HepG2 (cell line): ENCODE results near the gene PPP1R16B. TPM values are rescaled to one million over a fixed set of nuclear protein-coding genes. Genes with fewer than 3 reads are reported as not detected.

Experiments
- FIP1L1 ChIP-seq: fragments of 200-400 bp; formaldehyde crosslinking; IDR thresholded peaks from 2 replicates; pipeline ENCODE4 v1.6.1; 2018; ENCODE audit warnings: low read depth, mild to moderate bottlenecking, low read length, moderate library complexity, borderline replicate concordance; ENCODE audit not compliant: insufficient read depth
- MYPOP ChIP-seq: sonication (generic); formaldehyde crosslinking; IDR thresholded peaks from 2 replicates; pipeline ENCODE4 v1.8.1; 2023; ENCODE audit warnings: mild to moderate bottlenecking, moderate library complexity, missing genetic modification reagents
- SALL1 ChIP-seq: sonication (generic); formaldehyde crosslinking; IDR thresholded peaks from 2 replicates; pipeline ENCODE4 v1.8.0; 2022; ENCODE audit warnings: mild to moderate bottlenecking, missing genetic modification reagents
- THAP11 ChIP-seq: IDR thresholded peaks from 2 replicates; pipeline ENCODE4 v1.6.1; 2016; ENCODE audit warnings: missing biosample characterization, missing genetic modification reagents
- U2AF1 ChIP-seq: fragments of 200-400 bp; formaldehyde crosslinking; optimal IDR thresholded peaks from 2 replicates; pipeline ENCODE3; 2017; ENCODE audit warnings: mild to moderate bottlenecking, low read depth, low read length
- ZFP91 ChIP-seq: sonication (generic); formaldehyde crosslinking; IDR thresholded peaks from 2 replicates; pipeline ENCODE4 v1.9.0; 2022; ENCODE audit warnings: missing genetic modification reagents, mild to moderate bottlenecking, borderline replicate concordance
- ZNF160 ChIP-seq: sonication (generic); formaldehyde crosslinking; IDR thresholded peaks from 2 replicates; pipeline ENCODE4 v1.8.0; 2022; ENCODE audit warnings: mild to moderate bottlenecking, inconsistent platforms, missing genetic modification reagents
- ZNF30 ChIP-seq: sonication (generic); formaldehyde crosslinking; IDR thresholded peaks from 2 replicates; pipeline ENCODE4 v1.5.0; 2020; ENCODE audit warnings: mild to moderate bottlenecking, missing genetic modification reagents
- ZNF44 ChIP-seq: sonication (generic); formaldehyde crosslinking; IDR thresholded peaks from 2 replicates; pipeline ENCODE4 v1.5.1; 2020; ENCODE audit warnings: mild to moderate bottlenecking, missing genetic modification reagents
- ZSCAN9 ChIP-seq: IDR thresholded peaks from 2 replicates; pipeline ENCODE4 v1.6.1; 2016; ENCODE audit warnings: borderline replicate concordance
- polyA plus RNA-seq, 8 experiments: library from polyadenylated mRNA; depleted of rRNA in 3 of 8; stranded (reverse) in 7 of 8; unstranded in 1 of 8; fragments of >200 nt; fragmentation: Illumina TruSeq in 4 of 8; extraction: Trizol in 4 of 8; gene quantifications; 2 replicates each; pipeline versions ENCODE4 v1.2.1 to v1.2.3, GENCODE V29; 2011 to 2016; ENCODE audit warnings: low read depth in 4 of 8, missing spikeins in 1 of 8, mixed read lengths in 1 of 8; ENCODE audit not compliant: insufficient read depth in 1 of 8
- total RNA-seq, 5 experiments: library from RNA; depleted of rRNA; stranded (reverse); fragments of >200 nt; fragmentation: Illumina TruSeq; extraction: Trizol; gene quantifications; 2 replicates each; pipeline ENCODE4 v1.2.3, GENCODE V29; 2016; ENCODE audit warnings: low read depth in 1 of 5
- TF ChIP-seq, protein P1 (sequence below), 2 experiments: sonication (generic) in 1 of 2; formaldehyde crosslinking in 1 of 2; IDR thresholded peaks; 2 replicates each; pipeline versions ENCODE4 v1.5.1 to v1.6.1; 2011 to 2020; ENCODE audit warnings: borderline replicate concordance in 1 of 2, low read depth in 1 of 2, low read length in 1 of 2, mild to moderate bottlenecking in 1 of 2, missing genetic modification reagents in 1 of 2, moderate library complexity in 1 of 2

PPP1R16B gene
- total and polyA plus RNA-seq, 2 of the 13 experiments (the other 11 are each of a cell fraction or from before 2014, with no cell fraction given) = 0.02 to 0.11 TPM

- TF ChIP-seq MYPOP (CRISPR knock-in tag) (no peak), ZNF44 (CRISPR knock-in tag) (no peak), ZNF30 (CRISPR knock-in tag) (no peak), ZSCAN9 (CRISPR knock-in tag) (no peak), FIP1L1 (no peak), U2AF1 (no peak), ZFP91 (CRISPR knock-in tag) (no peak), ZNF160 (CRISPR knock-in tag) (no peak), SALL1 (CRISPR knock-in tag) (no peak), THAP11 (CRISPR knock-in tag) (no peak)
- TF ChIP-seq, protein P1, sequence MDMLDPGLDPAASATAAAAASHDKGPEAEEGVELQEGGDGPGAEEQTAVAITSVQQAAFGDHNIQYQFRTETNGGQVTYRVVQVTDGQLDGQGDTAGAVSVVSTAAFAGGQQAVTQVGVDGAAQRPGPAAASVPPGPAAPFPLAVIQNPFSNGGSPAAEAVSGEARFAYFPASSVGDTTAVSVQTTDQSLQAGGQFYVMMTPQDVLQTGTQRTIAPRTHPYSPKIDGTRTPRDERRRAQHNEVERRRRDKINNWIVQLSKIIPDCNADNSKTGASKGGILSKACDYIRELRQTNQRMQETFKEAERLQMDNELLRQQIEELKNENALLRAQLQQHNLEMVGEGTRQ (IDR thresholded peaks at IDR 0.05; ENCODE audit: low read depth, low read length) = no peak
- TF ChIP-seq, protein P1 (CRISPR knock-in tag; IDR thresholded peaks at IDR 0.05; ENCODE audit: borderline replicate concordance) = no peak
Observed at GRCh38 chr20:38799203-38799602, 6.3 kb upstream of the PPP1R16B start (continued).
